GM21447 (cell line): ENCODE results near the gene RBM18.

ENCODE experiments used
- ATAC-seq: cut with Tn5 transposase; IDR thresholded peaks from one replicate; pipeline ENCODE4 v1.9.1; 2021; ENCODE audit not compliant: unreplicated experiment

The RBM18 gene

DNA sequence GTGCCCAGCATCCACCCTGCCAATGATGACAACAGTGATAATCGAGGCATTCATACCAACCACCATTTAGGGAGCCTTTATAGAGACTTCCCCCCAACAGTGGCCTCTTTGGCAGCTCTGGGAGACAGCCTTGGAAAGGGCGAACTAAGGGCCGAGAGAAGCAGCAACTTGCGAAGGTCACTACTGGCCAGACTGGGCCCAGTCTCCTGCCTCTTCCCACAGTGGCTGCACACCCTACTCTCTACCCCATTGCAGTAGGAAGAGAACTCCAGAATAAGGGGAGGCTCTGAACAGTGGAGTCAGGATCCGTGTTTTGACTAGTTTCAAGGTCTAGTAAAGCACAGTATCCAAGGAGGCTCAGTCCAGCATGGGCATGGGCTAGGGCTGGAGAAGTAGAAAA lies 41.2 kb downstream of the RBM18 start:
- no peak for ATAC-seq

DNA sequence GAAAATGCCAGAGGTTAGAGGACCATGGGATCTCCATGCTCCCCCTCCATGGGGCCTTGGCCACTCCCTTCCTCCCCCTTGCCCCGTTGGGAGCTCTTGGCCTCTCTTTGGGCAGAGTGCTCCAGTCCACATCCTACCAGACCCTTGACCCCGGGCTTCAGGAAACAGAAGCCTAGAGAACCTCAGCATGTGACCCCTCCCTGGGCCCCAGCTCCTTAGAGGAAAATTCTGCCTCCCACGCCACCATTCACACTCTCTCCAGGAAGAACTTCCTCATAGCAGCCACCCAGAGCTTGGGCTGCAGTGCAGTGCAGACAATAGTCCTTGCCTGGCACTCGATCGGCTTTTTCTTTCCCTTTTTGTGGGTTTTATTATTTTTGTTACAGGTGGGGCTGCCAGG lies 41.8 kb downstream of the RBM18 start:
- no peak for ATAC-seq

GRCh38 chr9:122221183-122221811 lies 43.3 kb downstream of the RBM18 start:
- ATAC-seq = no peak

- ATAC-seq = no peak
Measured at GRCh38 chr9:122220673-122221182, 43.9 kb downstream of the RBM18 start.

DNA sequence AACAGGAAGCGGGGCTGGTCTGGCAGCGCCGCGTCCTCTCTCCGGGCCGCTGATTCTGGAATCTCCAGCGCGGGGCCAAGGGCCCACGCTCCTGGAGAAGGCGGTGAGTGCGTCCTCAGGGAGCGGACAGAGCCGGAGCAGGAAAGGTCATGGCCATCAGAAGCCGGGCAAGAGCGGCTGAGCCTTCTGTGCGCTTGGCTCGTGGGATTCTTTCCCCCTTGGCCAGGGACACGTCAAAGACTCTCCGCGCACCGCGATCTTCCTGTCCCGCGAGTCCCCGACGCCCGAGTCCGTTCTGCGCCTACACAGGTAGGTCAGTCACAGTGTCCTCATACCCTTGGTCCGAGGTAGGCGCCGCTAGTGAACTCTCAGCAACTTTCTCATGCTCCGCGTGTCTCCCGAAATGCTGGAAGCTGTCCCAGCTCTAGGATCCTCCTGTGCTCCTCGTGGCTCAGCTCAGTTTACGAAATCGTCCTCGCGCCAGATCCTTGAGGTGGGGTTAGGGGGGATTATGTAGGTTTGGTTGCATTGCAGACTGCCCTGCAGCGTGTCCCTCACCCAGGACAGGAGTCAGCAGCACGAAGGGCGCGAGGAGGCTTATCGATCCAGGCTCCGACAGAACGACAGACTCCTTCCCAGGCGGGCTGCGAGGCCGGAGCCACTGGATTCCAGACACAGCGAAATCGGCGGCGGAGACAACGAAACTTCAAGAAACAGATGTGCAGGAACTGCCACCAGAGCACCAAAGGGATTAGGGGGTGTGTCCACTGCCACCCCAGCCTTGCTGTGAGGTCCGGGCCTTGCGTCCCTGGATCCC lies 44.6 kb downstream of the RBM18 start:
- no peak for ATAC-seq

DNA sequence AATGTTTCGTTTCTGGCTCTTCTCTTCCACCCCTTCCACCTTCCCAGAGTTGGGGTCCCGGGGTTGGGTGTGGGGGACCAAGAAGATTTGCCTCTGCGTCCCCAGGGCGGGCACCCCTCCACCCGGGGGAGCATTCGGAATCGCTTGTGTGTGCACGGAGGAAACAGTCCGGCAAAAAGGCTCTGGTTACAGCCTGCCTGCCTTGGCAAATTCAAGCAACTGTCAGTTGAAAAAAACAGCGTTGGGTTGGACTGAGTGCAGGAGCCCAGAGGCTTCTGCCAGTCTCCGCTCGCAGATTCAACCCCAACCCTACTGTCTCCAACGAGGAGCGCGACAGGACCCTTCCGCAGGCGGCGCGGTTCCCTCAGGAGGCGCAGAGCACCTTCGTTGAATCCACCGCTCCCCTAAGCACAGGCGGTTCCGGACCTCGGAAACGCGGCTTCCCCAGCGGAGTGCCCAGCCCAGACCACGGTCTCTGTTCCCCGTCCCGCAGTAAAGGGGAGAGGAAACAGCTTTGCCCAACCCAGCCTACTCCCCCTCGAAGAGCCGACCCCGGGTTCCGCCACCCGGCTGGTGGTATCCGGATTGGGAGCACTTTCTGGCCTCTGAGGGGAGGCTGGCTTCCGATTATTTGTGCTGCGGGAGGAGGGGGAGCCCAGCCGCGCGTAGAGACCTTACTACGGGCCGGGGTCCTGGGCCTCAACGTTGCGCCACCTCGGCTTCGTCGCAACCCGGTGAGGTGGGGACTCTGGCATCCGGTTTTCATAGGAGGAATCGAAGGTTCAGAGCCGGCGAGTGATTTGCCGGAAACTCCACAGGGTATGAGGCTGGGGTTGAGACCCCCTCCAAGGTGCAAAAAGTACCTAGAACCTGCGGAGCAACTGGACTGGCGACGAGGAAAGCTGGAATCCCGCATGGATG lies 45.4 kb downstream of the RBM18 start:
- no peak for ATAC-seq

- ATAC-seq = no peak
Measured at GRCh38 chr9:122218071-122218934, 46.3 kb downstream of the RBM18 start.

DNA sequence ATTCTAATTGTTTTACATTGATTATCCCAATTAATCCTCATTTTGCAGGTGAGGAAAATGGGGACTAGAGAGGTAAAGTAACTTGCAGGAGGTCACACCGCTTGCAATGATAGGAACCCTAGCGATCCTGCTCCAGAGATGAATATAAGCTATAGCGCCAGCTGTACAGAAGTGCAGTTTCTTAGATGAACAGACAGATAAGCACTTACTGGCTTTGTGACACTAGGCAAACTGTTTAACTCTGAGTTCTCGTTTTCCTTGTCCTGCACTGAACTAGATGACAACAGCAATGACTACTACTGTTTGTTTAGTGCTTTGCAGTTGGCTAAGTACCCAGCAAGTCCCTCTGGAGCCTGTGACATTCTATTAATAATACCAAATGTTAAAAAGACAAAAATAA lies 47.0 kb downstream of the RBM18 start:
- no peak for ATAC-seq

- no peak for ATAC-seq
Measured at GRCh38 chr9:122216798-122217418, 47.7 kb downstream of the RBM18 start.

DNA sequence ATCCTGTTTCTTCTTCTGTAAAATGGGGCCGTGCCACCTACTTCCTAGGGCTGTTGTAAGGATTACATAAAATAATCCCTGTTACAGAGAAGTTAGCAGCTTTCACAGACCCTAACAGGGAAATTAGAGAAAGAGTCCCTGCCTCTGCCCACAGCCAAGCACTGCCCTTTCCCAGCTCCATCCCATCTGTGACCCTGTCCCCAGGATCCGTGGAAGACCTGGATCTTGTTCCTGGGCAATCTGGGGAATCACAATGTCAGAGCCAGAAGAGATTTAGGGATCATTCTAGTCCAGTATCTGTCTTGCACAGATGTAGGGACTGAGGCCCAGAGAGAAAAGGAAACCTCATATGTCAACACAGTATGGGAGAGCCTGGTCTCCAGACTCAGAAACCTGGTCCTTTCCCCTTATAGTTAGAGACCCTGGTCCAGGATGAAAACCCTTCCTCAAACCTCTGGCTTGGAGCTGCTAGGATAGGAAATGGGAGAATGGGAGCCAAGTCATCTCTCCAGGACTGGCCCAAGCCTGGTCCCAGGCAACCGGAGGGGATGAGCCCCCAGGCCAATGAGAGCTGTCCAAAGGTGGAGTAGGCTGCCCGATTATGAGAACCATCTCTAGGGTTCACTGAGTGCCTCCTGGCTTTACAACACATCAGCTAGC lies 48.4 kb downstream of the RBM18 start:
- ATAC-seq = no peak

- no peak for ATAC-seq
Measured at GRCh38 chr9:122215663-122216062, 49.0 kb downstream of the RBM18 start.

DNA sequence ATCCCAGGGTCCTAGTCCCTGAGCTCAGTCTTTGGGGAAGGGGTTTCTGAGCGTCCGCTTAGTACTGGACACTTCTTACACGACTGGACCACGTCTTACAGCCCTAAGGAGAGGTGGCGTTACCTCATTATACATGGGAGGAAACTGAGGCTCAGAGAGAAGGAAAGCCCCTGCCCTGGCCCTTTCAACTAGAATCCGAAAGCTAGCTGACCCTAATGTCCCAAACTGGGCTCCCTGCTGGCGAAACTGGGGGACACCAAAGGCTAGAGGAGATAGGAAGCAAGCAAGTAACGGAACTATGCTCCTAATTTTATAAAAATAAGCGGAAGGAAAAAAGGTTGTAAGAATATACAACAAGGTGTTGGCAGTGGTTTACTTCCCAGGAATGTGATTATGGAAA lies 50.1 kb downstream of the RBM18 start:
- ATAC-seq = no peak

GRCh38 chr9:122213589-122214413 lies 50.8 kb downstream of the RBM18 start:
- ATAC-seq = no peak

DNA sequence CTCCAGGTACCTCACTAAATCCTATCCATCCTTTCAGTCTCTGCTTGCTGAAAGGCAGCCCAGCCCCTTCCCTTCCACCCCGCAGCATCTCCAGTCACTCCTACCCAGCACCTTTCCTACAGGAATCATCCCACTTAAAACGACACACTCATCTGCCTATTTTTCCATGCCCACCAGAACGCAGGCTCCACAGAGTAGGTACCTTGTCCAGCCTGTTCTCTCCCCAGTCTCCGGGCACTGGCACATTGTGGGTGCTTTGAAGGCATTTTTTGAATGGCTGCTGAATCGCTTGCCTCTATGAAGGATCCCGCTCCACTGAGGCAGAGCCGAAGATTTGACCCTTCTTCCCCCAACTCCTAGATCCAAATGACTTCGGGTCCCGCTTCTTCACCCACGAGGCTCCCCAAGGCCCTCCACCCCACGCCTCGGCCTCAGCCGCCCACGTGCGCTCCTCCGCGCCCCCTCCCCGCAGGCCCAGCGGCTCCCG lies 51.5 kb downstream of the RBM18 start:
- no peak for ATAC-seq

GRCh38 chr9:122212473-122213004 lies 52.1 kb downstream of the RBM18 start:
- no peak for ATAC-seq

- no peak for ATAC-seq
Measured at GRCh38 chr9:122209451-122209850, 55.2 kb downstream of the RBM18 start.

DNA sequence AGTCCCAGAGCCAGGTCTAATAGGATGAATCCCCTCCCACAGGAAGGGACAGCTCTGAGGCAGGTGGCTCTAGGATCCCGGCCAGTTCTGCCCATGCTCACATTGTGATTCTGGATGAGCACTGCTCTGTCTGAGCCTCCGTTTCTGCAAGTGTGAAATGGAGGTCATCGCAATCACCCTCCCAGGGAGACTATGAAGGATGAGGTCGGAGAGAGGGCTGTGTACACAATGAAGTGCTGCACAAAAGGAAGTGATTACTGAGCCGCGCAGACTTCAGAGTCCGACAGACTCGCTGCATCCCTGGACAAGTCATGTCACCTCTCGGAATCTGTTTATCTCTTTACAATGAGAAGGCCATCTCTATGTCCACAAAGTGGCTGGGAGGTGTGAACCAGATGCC lies 57.5 kb downstream of the RBM18 start:
- no peak for ATAC-seq
